Epithelial cell of proximal tubule (primary cell): Measurements from ENCODE around the gene GCG. TPM values are rescaled to one million over a fixed set of nuclear protein-coding genes. Genes with fewer than 3 reads are reported as not detected.

ENCODE experiments used
- DNase-seq: peaks from one replicate; pipeline ENCODE4 v3.0.0-alpha.2; 2011; ENCODE audit warnings: low read depth
- H3K4me3 ChIP-seq: 2 replicates; pipeline ENCODE4 v1.5.1; 2011; ENCODE audit warnings: low read depth, mild to moderate bottlenecking, low read length
- CTCF ChIP-seq: conservative IDR thresholded peaks from 2 replicates; pipeline ENCODE4 v1.5.1; 2012; ENCODE audit warnings: low read depth, mild to moderate bottlenecking, low read length
- total RNA-seq: library from RNA; depleted of rRNA; stranded (reverse); fragments of >200 nt; gene quantifications from 2 replicates; pipeline ENCODE4 v1.2.3, GENCODE V29; 2015

Gene GCG
- total RNA-seq, 1 donor from 2014 or later = not detected

GRCh38 chr2:162106746-162107145, 45.3 kb downstream of the GCG start:
- no peak overlapping the region for H3K4me3 ChIP-seq
- no peak for TF ChIP-seq CTCF
- DNase-seq = no peak

- TF ChIP-seq CTCF = no peak
- DNase-seq = no peak
- H3K4me3 ChIP-seq = no peak overlapping the region
Measured at GRCh38 chr2:162106146-162106551, 45.9 kb downstream of the GCG start.

GRCh38 chr2:162103443-162104009, 48.5 kb downstream of the GCG start:
- no peak for DNase-seq

GRCh38 chr2:162100579-162100978, 51.5 kb downstream of the GCG start:
- TF ChIP-seq CTCF = no peak
- no peak for DNase-seq
- no peak overlapping the region for H3K4me3 ChIP-seq

More at GRCh38 chr2:162103443-162104009, 48.5 kb downstream of the GCG start:
- H3K4me3 ChIP-seq = no peak overlapping the region
- no peak for TF ChIP-seq CTCF

GRCh38 chr2:162099836-162100235, 52.2 kb downstream of the GCG start:
- DNase-seq = no peak
- TF ChIP-seq CTCF = no peak
- H3K4me3 ChIP-seq = no peak overlapping the region

Other genes starting within 250 kb of the GCG start
- gene DPP4, start 78.0 kb downstream of the GCG start, total RNA-seq = 52.9 and 104 TPM in 2 replicates
- gene FAP, start 91.2 kb upstream of the GCG start, total RNA-seq = 0.14 and 2.3 TPM in 2 replicates
- gene IFIH1, start 166.4 kb upstream of the GCG start, total RNA-seq = 4.8 and 8.4 TPM in 2 replicates
- gene GCA, start 191.9 kb upstream of the GCG start, total RNA-seq = 20.6 and 41.6 TPM in 2 replicates